ENCODE measurements around the gene MRPL20. TPM values are rescaled to one million over a fixed set of nuclear protein-coding genes. Genes with fewer than 3 reads are reported as not detected.
"Not testable (repeated sequence)": the region's sequence is repeated elsewhere in the genome, so short reads cannot be mapped to it uniquely, and the experiment has no call there.

Gene MRPL20
- total RNA-seq, 2 donors from 2014 or later: 82.9 to 115 TPM

GRCh38 chr1:1430992-1431844 lies 24.1 kb upstream of the MRPL20 start:
- H3K36me3 Mint-ChIP-seq: no peaks in the 10 kb centered on the region
- no peak overlapping the region for H3K27ac Mint-ChIP-seq

GRCh38 chr1:1430114-1430982 lies 23.3 kb upstream of the MRPL20 start:
- Mint-ChIP-seq H3K9me3 (no peaks in the 10 kb centered on the region), H3K27ac (no peak overlapping the region), H3K36me3 (no peaks in the 10 kb centered on the region)
- DNase-seq (ENCODE audit: low spot score in 2 of 2): no peak
- no peak for ATAC-seq

More at GRCh38 chr1:1430992-1431844, 24.1 kb upstream of the MRPL20 start:
- DNase-seq (ENCODE audit: low spot score in 2 of 2) (no peak), ATAC-seq (no peak)
- no peaks in the 10 kb centered on the region for H3K9me3 Mint-ChIP-seq

- H3K36me3 Mint-ChIP-seq: no peaks in the 10 kb centered on the region
- DNase-seq (ENCODE audit: low spot score in 2 of 2): no peak
- no peak for ATAC-seq
- H3K9me3 Mint-ChIP-seq: no peaks in the 10 kb centered on the region
- H3K27ac Mint-ChIP-seq: no peak overlapping the region
Observed at GRCh38 chr1:1429671-1430073, 22.6 kb upstream of the MRPL20 start.

GRCh38 chr1:1428967-1429366 lies 21.9 kb upstream of the MRPL20 start:
- not testable (repeated sequence) for DNase-seq (ENCODE audit: low spot score in 2 of 2); H3K9me3 Mint-ChIP-seq; H3K36me3 Mint-ChIP-seq; H3K27ac Mint-ChIP-seq; ATAC-seq

- H3K36me3 Mint-ChIP-seq: no peaks in the 10 kb centered on the region
- no peak for DNase-seq (ENCODE audit: low spot score in 2 of 2)
- no peaks in the 10 kb centered on the region for H3K9me3 Mint-ChIP-seq
- H3K27ac Mint-ChIP-seq: no peak overlapping the region
- no peak for ATAC-seq
Observed at GRCh38 chr1:1428174-1428573, 21.1 kb upstream of the MRPL20 start.

DNA sequence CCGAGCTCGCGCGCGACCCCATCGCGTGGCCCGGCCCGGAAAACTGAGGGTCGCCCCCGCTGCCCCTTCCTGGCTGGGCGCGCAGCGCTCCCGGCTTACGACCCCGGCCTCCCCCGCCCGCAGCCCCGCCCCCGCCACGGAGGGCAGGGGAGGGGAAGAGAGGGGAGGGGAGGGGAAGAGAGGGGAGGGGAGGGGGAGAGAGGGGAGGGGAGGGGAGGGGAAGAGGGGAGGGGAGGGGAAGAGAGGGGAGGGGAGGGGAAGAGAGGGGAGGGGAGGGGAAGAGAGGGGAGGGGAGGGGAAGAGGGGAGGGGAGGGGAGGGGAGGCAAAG lies 20.7 kb upstream of the MRPL20 start:
- Mint-ChIP-seq H3K27ac (no peak overlapping the region), H3K9me3 (no peaks in the 10 kb centered on the region), H3K36me3 (no peaks in the 10 kb centered on the region)
- ATAC-seq (no peak), DNase-seq (ENCODE audit: low spot score in 2 of 2) (no peak)

GRCh38 chr1:1427106-1427819 lies 20.2 kb upstream of the MRPL20 start:
- Mint-ChIP-seq H3K36me3 (no peaks in the 10 kb centered on the region), H3K27ac (no peak overlapping the region), H3K9me3 (no peaks in the 10 kb centered on the region)
- DNase-seq (ENCODE audit: low spot score in 2 of 2) (no peak), ATAC-seq (no peak)

DNA sequence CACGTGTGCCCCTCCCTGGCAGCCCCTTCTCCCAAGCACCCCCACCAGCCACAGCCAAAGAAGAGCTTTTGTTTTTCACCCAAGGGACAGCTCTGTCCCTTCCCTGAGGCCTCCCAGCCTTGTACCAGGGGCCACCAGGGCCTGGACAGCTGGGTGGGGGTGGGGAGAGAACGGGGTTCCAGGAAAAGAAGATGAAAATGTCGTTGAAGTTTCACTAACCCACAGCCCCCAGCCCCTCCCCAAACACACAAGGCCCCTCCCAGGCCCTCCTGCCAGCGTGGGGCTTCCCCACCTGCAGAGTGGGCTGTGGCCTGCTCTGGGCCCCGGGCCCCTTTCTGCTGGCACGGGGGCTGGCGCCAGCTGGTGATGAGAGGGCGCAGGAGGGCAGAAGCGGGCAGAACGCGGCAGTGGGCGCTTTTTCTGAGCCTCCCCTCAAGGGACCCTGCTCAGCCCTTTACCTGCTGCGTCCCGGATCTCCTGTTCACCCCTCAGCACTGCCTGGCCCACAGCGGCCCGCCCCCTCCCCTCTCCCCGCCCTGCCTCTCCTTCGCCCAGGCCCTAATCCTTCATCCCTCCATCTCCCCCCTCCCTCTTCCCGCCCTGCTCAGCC lies 19.5 kb upstream of the MRPL20 start:
- DNase-seq (ENCODE audit: low spot score in 2 of 2) (no peak), ATAC-seq (peak in 1 of 2 donors; percentile 46)
- no peaks in the 10 kb centered on the region for H3K9me3 Mint-ChIP-seq
- H3K27ac Mint-ChIP-seq: no peak overlapping the region
- no peaks in the 10 kb centered on the region for H3K36me3 Mint-ChIP-seq

DNA sequence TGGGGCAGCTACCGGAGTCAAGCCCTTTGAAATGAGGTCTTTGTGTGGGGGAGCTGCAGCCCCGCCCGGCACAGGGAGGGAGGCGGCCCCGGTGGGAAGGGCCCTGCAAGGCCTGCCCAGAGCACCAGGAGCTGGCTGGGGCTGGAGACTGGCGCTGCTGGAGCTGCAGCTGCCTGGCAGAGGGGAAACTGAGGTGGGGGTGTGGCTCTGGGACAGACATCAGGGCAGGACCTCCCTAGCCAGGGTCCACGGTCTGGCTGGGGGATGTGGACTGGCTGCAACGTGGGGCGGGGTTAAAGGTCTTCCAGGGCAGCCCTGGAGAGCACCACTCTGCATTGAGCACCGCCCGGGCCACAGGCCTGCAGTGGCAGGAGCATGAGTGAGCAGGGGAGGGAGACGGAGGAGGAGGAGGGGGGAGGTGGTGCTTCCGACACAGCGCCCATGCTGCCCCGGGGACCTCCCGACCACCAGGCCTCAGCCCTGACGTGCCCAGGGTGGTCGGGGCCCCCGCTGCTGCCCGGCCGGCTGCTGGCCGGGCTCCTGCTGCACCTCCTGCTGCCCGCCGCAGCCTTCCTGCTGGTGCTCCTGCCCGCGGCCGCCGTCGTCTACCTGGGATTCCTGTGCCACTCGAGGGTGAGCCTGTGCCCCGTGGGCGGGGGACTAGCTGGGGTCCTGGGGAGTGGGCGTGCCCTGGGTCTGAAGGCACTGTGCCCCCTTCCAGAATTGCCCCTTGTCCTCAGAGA lies 18.8 kb upstream of the MRPL20 start:
- H3K27ac Mint-ChIP-seq: no peak overlapping the region
- no peaks in the 10 kb centered on the region for H3K9me3 Mint-ChIP-seq
- no peaks in the 10 kb centered on the region for H3K36me3 Mint-ChIP-seq
- DNase-seq (ENCODE audit: low spot score in 2 of 2) (no peak), ATAC-seq (no peak)

DNA sequence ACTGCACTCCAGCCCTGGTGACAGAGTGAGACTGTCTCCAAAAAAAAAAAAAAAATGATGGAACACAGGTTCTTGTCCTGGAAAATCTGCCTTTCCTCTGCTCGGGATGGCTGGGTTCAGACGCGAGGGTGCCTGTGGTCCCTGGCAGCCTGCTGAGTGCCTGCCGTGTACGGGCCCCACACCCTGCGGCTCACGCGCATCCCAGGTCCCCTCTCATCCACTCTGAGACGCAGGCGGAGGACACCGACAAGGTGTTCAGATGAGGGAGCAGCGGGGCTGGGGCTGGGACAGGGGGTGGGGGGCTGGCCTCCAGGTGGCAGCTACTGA lies 18.3 kb upstream of the MRPL20 start:
- Mint-ChIP-seq H3K27ac (no peak overlapping the region), H3K36me3 (no peaks in the 10 kb centered on the region), H3K9me3 (no peaks in the 10 kb centered on the region)
- DNase-seq (ENCODE audit: low spot score in 2 of 2): no peak
- no peak for ATAC-seq

DNA sequence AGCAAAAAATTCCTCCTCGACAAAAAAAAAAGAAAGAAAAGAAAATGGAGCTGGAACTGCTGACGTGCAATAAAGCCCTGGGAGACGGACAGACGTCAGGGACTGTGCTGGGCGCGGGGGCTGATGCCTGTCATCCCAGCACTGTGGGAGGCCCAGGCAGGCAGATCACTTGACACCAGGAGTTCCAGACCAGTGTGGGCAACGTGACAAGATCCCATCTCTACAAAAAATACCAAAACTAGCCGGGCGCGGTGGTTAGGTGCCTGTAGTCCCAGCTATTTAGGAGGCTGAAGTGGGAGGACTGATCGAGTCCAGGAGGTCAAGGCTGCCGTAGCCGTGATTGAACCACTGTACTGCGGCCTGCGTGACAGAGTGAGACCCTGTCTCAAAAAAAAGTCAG lies 17.6 kb upstream of the MRPL20 start:
- DNase-seq (ENCODE audit: low spot score in 2 of 2) (no peak), ATAC-seq (no peak)
- Mint-ChIP-seq H3K36me3 (no peaks in the 10 kb centered on the region), H3K27ac (no peak overlapping the region), H3K9me3 (no peaks in the 10 kb centered on the region)

DNA sequence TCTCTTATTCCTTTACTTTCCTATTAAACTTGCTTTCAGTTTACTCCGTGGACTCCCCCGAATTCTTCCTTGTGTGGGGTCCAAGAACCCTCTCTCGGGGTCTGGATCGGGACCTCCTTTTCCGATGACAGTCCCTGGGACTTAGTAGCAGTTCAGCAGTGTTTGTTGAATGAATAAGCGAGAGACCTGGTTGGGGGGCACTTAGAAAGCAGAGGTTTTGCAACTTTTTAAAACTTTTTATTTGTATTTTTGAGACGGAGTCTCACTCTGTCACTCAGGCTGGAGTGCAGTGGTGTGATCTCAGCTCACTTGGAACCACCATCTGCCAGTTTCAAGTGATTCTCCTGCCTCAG lies 16.1 kb upstream of the MRPL20 start:
- ATAC-seq (no peak), DNase-seq (ENCODE audit: low spot score in 2 of 2) (no peak)
- no peaks in the 10 kb centered on the region for H3K9me3 Mint-ChIP-seq
- H3K36me3 Mint-ChIP-seq: no peaks in the 10 kb centered on the region
- H3K27ac Mint-ChIP-seq: no peak overlapping the region

DNA sequence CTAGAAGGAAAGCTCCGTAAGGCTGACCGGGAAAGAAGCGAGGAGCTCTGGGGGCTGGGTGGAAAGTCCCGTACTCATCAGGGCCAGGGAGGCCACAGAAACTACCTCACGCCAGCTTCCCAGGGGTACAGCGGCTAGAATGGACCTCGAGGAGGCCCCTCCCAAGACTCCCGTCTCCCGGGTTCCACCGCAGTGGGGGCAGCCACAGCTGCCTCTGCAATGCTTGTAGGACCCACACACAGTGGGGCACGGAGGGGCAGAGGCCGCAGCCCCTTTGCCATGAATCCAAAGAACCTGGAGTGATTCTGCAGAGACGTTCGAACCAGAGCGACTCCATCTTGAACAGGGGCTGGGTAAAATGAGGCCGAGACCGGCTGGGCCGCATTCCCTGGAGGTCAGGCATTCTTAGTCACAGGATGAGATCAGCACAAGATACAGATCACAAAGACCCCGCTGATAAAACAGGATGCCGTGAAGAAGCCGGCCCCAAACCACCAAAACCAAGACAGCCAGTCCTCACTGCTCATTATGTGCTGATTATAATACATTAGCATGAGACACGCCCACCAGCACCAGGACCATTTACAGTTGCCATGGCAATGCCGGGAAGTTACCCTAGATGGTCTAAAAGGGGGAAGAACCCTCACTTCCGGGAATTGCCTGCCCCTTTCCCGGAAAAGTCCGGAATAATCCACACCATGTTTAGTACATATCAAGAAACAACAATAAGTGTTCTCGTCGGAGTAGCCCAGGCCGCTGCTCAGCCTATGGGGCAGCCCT lies 15.6 kb upstream of the MRPL20 start:
- ATAC-seq (peak in 1 of 2 donors; percentile 37), DNase-seq (ENCODE audit: low spot score in 2 of 2) (no peak)
- no peaks in the 10 kb centered on the region for H3K9me3 Mint-ChIP-seq
- no peak overlapping the region for H3K27ac Mint-ChIP-seq
- no peaks in the 10 kb centered on the region for H3K36me3 Mint-ChIP-seq

DNA sequence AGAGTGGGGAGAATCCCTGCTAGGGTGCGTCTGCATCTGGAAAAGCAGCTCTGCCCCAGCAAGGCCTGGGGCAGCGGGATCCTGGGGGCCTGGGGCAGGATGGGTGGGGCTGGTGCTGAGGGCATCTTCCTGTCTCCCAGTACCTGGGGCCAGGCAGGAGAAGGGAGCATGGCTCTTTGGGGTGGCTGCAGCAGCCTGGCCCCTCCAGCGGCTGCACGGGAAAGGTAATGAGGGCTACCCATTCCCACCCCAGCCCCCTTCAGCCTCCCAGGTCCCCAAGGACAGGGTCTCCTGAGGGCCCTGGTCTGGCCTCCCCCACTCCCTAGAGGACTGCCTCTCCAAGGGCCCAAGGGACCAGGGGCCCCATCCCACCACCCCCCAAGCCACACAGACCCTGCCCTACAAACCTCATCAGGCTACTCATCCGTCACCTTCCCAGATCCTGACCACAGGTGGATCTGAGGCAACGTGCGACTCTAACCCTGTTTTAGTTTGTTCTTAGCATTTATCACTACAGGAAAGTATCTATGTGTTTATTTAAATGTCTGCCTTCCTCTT lies 14.9 kb upstream of the MRPL20 start:
- ATAC-seq (no peak), DNase-seq (ENCODE audit: low spot score in 2 of 2) (no peak)
- H3K27ac Mint-ChIP-seq: no peak overlapping the region
- no peaks in the 10 kb centered on the region for H3K9me3 Mint-ChIP-seq
- no peaks in the 10 kb centered on the region for H3K36me3 Mint-ChIP-seq

DNA sequence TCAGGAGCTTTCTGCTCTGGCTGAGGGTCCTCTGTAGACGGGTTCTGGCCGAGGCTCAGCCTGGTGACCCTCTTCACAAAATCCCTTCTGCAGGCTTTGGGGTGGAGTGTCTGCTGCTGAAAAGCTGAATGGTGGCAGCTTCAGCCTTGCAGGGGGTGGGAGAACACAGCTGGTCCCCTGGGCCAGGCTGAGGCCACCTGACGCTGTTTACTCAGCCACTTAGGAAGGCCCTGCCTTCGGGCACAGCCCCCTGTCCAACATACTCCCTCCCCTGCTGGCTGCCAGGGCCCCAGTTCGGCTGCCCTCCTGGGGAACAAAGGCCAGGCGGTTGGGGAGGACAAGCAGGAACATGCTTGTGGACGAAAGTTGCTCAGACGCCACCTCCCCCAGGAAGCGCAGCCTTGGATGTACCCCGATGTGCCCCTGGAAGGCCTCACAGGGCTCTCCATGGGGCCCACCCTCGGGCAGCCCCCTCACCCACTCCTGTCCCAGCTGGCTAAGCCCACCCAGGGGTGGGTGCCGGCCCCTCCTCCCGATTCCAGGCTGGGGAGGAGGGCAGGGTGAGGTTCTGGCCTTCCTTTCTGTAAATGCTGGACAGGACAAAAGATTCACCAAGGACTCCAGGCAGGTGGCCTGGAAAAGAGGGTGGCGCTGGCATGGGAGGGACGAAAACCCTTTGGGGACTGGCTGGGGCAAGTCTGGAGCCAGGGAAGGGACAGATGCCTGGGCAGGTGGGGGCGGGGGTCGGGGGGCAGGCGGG lies 14.2 kb upstream of the MRPL20 start, which contains the start of gene ANKRD65:
TSS of gene ANKRD65 (minus strand) at position 130 of the 760 bp plus-strand sequence. CDS start 271 bp downstream, outside the sequence.
- Mint-ChIP-seq H3K36me3 (no peaks in the 10 kb centered on the region), H3K27ac (no peak within 1 kb of the TSS), H3K9me3 (no peaks in the 10 kb centered on the region)
- DNase-seq (ENCODE audit: low spot score in 2 of 2) (no peak), ATAC-seq (no peak)

Data from activated naive CD4-positive, alpha-beta T cell treated with anti-CD3 and anti-CD28 coated beads, Interleukin-2, amount 50 U/mL, for 72 hours (primary cell).